ENCODE measurements around the gene TEX38. TPM values are rescaled to one million over a fixed set of nuclear protein-coding genes. Genes with fewer than 3 reads are reported as not detected.

The TEX38 gene
- total RNA-seq, 1 experiment from 2014 or later, result not detected

- Mint-ChIP-seq H3K4me3 (ENCODE audit: unreplicated experiment) (no peak overlapping the region), H3K4me1 (ENCODE audit: low read depth, unreplicated experiment) (peaks cover 6% of the 10 kb centered on the region)
- POLR2A ChIA-PET, result interaction anchor here (0.7 kb wide), 1 partner anchor 58 kb away, joined by 3 read pairs; no protein-coding TSS in a partner anchor
Measured at GRCh38 chr1:46623743-46624644, 47.7 kb upstream of the TEX38 start.

GRCh38 chr1:46630719-46631118 lies 40.9 kb upstream of the TEX38 start:
- Histone ChIP-seq H3K27me3 (replicated peaks; ENCODE audit: control insufficient read depth, insufficient read depth, low read length) (no peaks in the 10 kb centered on the region), H3K4me3 (ENCODE audit: low read depth, low read length) (no peak overlapping the region), H3K9me3 (no peaks in the 10 kb centered on the region), H3K4me1 (no peaks in the 10 kb centered on the region), H3K36me3 (ENCODE audit: control insufficient read depth, insufficient read depth, low read length) (no peaks in the 10 kb centered on the region)
- Mint-ChIP-seq H3K36me3 (ENCODE audit: insufficient read depth, unreplicated experiment) (no peaks in the 10 kb centered on the region), H3K4me1 (ENCODE audit: low read depth, unreplicated experiment) (no peaks in the 10 kb centered on the region), H3K4me3 (ENCODE audit: unreplicated experiment) (no peak overlapping the region), H3K27me3 (ENCODE audit: insufficient read depth, unreplicated experiment) (no peaks in the 10 kb centered on the region), H3K9me3 (ENCODE audit: unreplicated experiment) (no peaks in the 10 kb centered on the region), H3K27ac (ENCODE audit: unreplicated experiment) (no peak overlapping the region)
- POLR2A ChIA-PET, result no interaction called here
- TF ChIP-seq CTCF (IDR thresholded peaks at IDR 0.05; ENCODE audit: insufficient read depth in 1 of 2, low read depth in 1 of 2, low read length in 1 of 2, severe bottlenecking in 1 of 2, unreplicated experiment in 1 of 2), result no peak
- no TSS peak for BruUV-seq (replicated peaks)
- intact Hi-C loops (cut with micrococcal nuclease; ENCODE audit: unreplicated experiment), result no loop called here
- DNase-seq, result no peak
- CTCF ChIA-PET, result no interaction called here

More at GRCh38 chr1:46623743-46624644, 47.7 kb upstream of the TEX38 start:
- CTCF ChIA-PET, result interaction anchor here (1.7 kb wide), 1 partner anchor 101 kb away, joined by 5 read pairs; no protein-coding TSS in a partner anchor
- no peaks in the 10 kb centered on the region for H3K9me3 ChIP-seq
- no peaks in the 10 kb centered on the region for H3K27me3 ChIP-seq (replicated peaks; ENCODE audit: control insufficient read depth, insufficient read depth, low read length)
- no peaks in the 10 kb centered on the region for H3K27me3 Mint-ChIP-seq (ENCODE audit: insufficient read depth, unreplicated experiment)
- no peaks in the 10 kb centered on the region for H3K36me3 ChIP-seq (ENCODE audit: control insufficient read depth, insufficient read depth, low read length)
- H3K9me3 Mint-ChIP-seq (ENCODE audit: unreplicated experiment), result no peaks in the 10 kb centered on the region
- H3K36me3 Mint-ChIP-seq (ENCODE audit: insufficient read depth, unreplicated experiment), result no peaks in the 10 kb centered on the region
- BruUV-seq (replicated peaks), result no TSS peak
- DNase-seq, result no peak
- no peak overlapping the region for H3K27ac Mint-ChIP-seq (ENCODE audit: unreplicated experiment)
- H3K4me1 ChIP-seq, result peaks cover 9% of the 10 kb centered on the region; the same call in 1 of the 2 replicates
- no peak for TF ChIP-seq CTCF (IDR thresholded peaks at IDR 0.05; ENCODE audit: insufficient read depth in 1 of 2, low read depth in 1 of 2, low read length in 1 of 2, severe bottlenecking in 1 of 2, unreplicated experiment in 1 of 2)
- no peak overlapping the region for H3K4me3 ChIP-seq (ENCODE audit: low read depth, low read length)
- intact Hi-C loops (cut with micrococcal nuclease; ENCODE audit: unreplicated experiment), result no loop called here

- TSS peak; percentile 63 for BruUV-seq (replicated peaks)
- Histone ChIP-seq H3K4me1 (no peaks in the 10 kb centered on the region; the same call in 1 of the 2 replicates), H3K27me3 (replicated peaks; ENCODE audit: control insufficient read depth, insufficient read depth, low read length) (no peaks in the 10 kb centered on the region), H3K36me3 (ENCODE audit: control insufficient read depth, insufficient read depth, low read length) (no peaks in the 10 kb centered on the region), H3K9me3 (no peaks in the 10 kb centered on the region), H3K4me3 (ENCODE audit: low read depth, low read length) (no peak overlapping the region)
- no peaks in the 10 kb centered on the region for H3K27me3 Mint-ChIP-seq (ENCODE audit: insufficient read depth, unreplicated experiment)
- H3K4me1 Mint-ChIP-seq (ENCODE audit: low read depth, unreplicated experiment), result peaks cover 10% of the 10 kb centered on the region
- no peak overlapping the region for H3K4me3 Mint-ChIP-seq (ENCODE audit: unreplicated experiment)
- no peaks in the 10 kb centered on the region for H3K36me3 Mint-ChIP-seq (ENCODE audit: insufficient read depth, unreplicated experiment)
- no peaks in the 10 kb centered on the region for H3K9me3 Mint-ChIP-seq (ENCODE audit: unreplicated experiment)
- intact Hi-C loops (cut with micrococcal nuclease; ENCODE audit: unreplicated experiment), result no loop called here
- DNase-seq, result no peak
- ChIA-PET CTCF (no interaction called here), POLR2A (no interaction called here)
- no peak for TF ChIP-seq CTCF (IDR thresholded peaks at IDR 0.05; ENCODE audit: insufficient read depth in 1 of 2, low read depth in 1 of 2, low read length in 1 of 2, severe bottlenecking in 1 of 2, unreplicated experiment in 1 of 2)
- H3K27ac Mint-ChIP-seq (ENCODE audit: unreplicated experiment), result no peak overlapping the region
Measured at GRCh38 chr1:46635205-46635604, 36.4 kb upstream of the TEX38 start.

All from Caco-2 (cell line).